Breast epithelium (tissue), 4 donors: ENCODE data around the gene LRP6. TPM values are rescaled to one million over a fixed set of nuclear protein-coding genes. Genes with fewer than 3 reads are reported as not detected.

ENCODE experiments used
- DNase-seq, 2 donors: peaks; one replicate each; pipeline ENCODE4 v3.0.0-alpha.2; 2019; ENCODE audit warnings: low spot score in 2 of 2
- H3K27ac ChIP-seq, 2 donors: fragments of 200-600 bp; sonication (generic) in 1 of 2; one replicate each; pipeline ENCODE4 v1.5.1; 2016 to 2019; ENCODE audit warnings: mild to moderate bottlenecking in 1 of 2
- H3K27me3 ChIP-seq, 2 donors: fragments of 200-600 bp; sonication (generic) in 1 of 2; one replicate each; pipeline versions ENCODE4 v1.5.1 to v1.6.0; 2017 to 2019; ENCODE audit warnings: control low read depth in 1 of 2, mild to moderate bottlenecking in 1 of 2
- H3K36me3 ChIP-seq: fragments of 200-600 bp; one replicate; pipeline ENCODE4 v1.5.1; 2019
- H3K4me1 ChIP-seq, 2 donors: fragments of 200-600 bp; sonication (generic); one replicate each; pipeline ENCODE4 v1.5.1; 2016 to 2019; ENCODE audit warnings: control low read depth in 1 of 2
- H3K4me3 ChIP-seq, 3 donors: fragments of 200-600 bp; sonication (generic); 1 replicate in 2 of 3; 2 replicates in 1 of 3; pipeline ENCODE4 v1.5.1; 2016 to 2019; ENCODE audit warnings: mild to moderate bottlenecking in 3 of 3, moderate library complexity in 2 of 3
- H3K9me3 ChIP-seq, 2 donors: fragments of 200-600 bp; sonication (generic) in 1 of 2; one replicate each; pipeline ENCODE4 v1.5.1; 2016 to 2019; ENCODE audit warnings: control low read depth in 1 of 2
- CTCF ChIP-seq, 3 donors: fragments of 450-650 bp; IDR thresholded peaks; one replicate each; pipeline ENCODE4 v1.5.1; 2016 to 2017; ENCODE audit warnings: antibody characterized with exemption in 3 of 3, mild to moderate bottlenecking in 3 of 3, moderate library complexity in 3 of 3
- POLR2A ChIP-seq: fragments of 450-650 bp; IDR thresholded peaks from one replicate; pipeline ENCODE4 v1.6.1; 2016; ENCODE audit warnings: antibody characterized with exemption, mild to moderate bottlenecking, moderate library complexity
- POLR2AphosphoS5 ChIP-seq, 3 donors: sonication (generic); formaldehyde crosslinking; IDR thresholded peaks; one replicate each; pipeline ENCODE4 v1.6.1; 2017; ENCODE audit warnings: antibody characterized with exemption in 3 of 3
- intact Hi-C: fragments of 100-400 bp; cut with DNase I; formaldehyde crosslinking; loops from one replicate; pipeline ENCODE4 v1.15.1; 2023; ENCODE audit warnings: low total_unique reads
- total RNA-seq, 3 donors: library from RNA; depleted of rRNA; stranded (reverse); fragments of >200 nt; gene quantifications; one replicate each; pipeline ENCODE4 v1.1.0, GENCODE V29; 2016

LRP6 gene
- total RNA-seq, 3 donors from 2014 or later: 28.6 to 69.1 (median 52.4) TPM

DNA sequence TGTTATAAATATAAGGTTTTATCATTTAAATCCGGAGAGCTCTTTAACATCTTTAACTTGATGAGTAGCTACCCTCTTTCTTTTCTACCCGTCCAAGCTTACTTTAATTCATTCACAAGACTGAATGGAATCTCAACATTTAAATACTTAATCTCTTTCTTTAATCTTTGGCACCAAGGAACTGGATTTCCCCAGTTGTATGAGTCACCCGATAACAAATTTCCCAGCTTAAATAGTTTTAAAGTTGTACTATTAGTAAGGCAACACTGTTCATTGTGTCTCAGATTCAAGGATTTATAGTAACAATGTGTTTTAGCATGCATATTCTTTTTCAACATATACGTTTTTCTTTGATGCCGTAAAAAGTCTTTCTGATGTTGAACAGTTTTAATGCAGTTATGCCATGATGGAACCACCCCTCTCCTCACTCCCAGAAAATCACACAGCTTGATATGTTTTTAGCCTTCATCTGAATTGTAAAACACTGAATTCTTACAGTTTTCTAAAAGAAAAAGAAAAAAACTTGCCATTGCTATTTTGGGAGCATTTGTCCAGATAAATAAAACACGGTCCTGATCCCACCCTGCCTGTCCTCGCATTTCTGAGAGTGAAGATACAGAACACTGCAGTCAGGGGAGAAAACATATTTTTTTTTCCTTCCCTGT, 16.0 kb upstream of the LRP6 start:
- DNase-seq: no peak
- no peak for TF ChIP-seq POLR2AphosphoS5 (IDR thresholded peaks at IDR 0.05)
- TF ChIP-seq POLR2A: no peak
- TF ChIP-seq CTCF (IDR thresholded peaks at IDR 0.05): no peak
- intact Hi-C loops: no loop called here

GRCh38 chr12:12282202-12282601, 15.4 kb upstream of the LRP6 start:
- no peak for DNase-seq
- Histone ChIP-seq H3K9me3 (no peaks in the 10 kb centered on the region), H3K36me3 (no peaks in the 10 kb centered on the region), H3K27me3 (no peaks in the 10 kb centered on the region), H3K4me3 (no peak overlapping the region), H3K4me1 (no peaks in the 10 kb centered on the region), H3K27ac (no peak overlapping the region)
- TF ChIP-seq POLR2AphosphoS5 (IDR thresholded peaks at IDR 0.05) (no peak), CTCF (IDR thresholded peaks at IDR 0.05) (no peak)
- intact Hi-C loops: no loop called here

More for the DNA sequence above, 16.0 kb upstream of the LRP6 start:
- no peaks in the 10 kb centered on the region for H3K36me3 ChIP-seq
- H3K27me3 ChIP-seq: no peaks in the 10 kb centered on the region
- H3K27ac ChIP-seq: no peak overlapping the region
- H3K4me1 ChIP-seq: no peaks in the 10 kb centered on the region
- H3K4me3 ChIP-seq: no peak overlapping the region
- no peaks in the 10 kb centered on the region for H3K9me3 ChIP-seq

- intact Hi-C loops: no loop called here
- TF ChIP-seq CTCF (IDR thresholded peaks at IDR 0.05) (no peak), POLR2A (no peak), POLR2AphosphoS5 (IDR thresholded peaks at IDR 0.05) (no peak)
- no peaks in the 10 kb centered on the region for H3K27me3 ChIP-seq
- no peak overlapping the region for H3K27ac ChIP-seq
- no peak overlapping the region for H3K4me3 ChIP-seq
- no peaks in the 10 kb centered on the region for H3K4me1 ChIP-seq
- peaks cover 0 to 8% of the 10 kb centered on the region in 2 donors for H3K9me3 ChIP-seq
- no peak for DNase-seq
- H3K36me3 ChIP-seq: no peaks in the 10 kb centered on the region
Measured at GRCh38 chr12:12281134-12281533, 14.3 kb upstream of the LRP6 start.

- H3K27ac ChIP-seq: no peak overlapping the region
- no peaks in the 10 kb centered on the region for H3K36me3 ChIP-seq
- TF ChIP-seq CTCF (IDR thresholded peaks at IDR 0.05) (no peak), POLR2AphosphoS5 (IDR thresholded peaks at IDR 0.05) (no peak), POLR2A (no peak)
- H3K4me3 ChIP-seq: no peak overlapping the region
- H3K4me1 ChIP-seq: no peaks in the 10 kb centered on the region
- DNase-seq: no peak
- no peaks in the 10 kb centered on the region for H3K27me3 ChIP-seq
- intact Hi-C loops: no loop called here
- peaks cover 0 to 8% of the 10 kb centered on the region in 2 donors for H3K9me3 ChIP-seq
Measured at GRCh38 chr12:12278899-12279298, 12.1 kb upstream of the LRP6 start.

DNA sequence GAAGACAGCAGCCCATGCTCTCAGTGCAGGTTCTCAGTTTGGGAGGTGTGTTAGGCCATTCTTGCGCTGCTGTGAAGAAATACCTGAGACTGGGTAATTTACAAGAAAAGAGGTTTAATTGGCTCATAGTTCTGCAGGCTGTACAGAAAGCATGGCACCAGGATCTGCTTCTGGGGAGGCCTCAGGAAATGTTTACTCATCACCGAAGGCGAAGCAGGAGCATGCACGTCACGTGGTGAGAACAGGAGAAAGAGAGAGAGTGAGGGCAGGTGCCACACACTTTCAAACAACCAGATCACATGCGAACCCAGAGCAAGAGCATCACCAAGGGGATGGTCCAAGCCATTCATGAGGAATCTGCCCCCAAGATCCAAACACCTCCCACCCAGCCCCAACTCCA, 9.0 kb upstream of the LRP6 start:
- TF ChIP-seq CTCF (IDR thresholded peaks at IDR 0.05): no peak
- no peak for TF ChIP-seq POLR2AphosphoS5 (IDR thresholded peaks at IDR 0.05)
- no peak for TF ChIP-seq POLR2A
- no peaks in the 10 kb centered on the region for H3K27me3 ChIP-seq
- H3K9me3 ChIP-seq: peaks cover 0 to 8% of the 10 kb centered on the region in 2 donors
- no peak overlapping the region for H3K27ac ChIP-seq
- no peaks in the 10 kb centered on the region for H3K36me3 ChIP-seq
- DNase-seq: no peak
- intact Hi-C loops: no loop called here
- no peak overlapping the region for H3K4me3 ChIP-seq
- no peaks in the 10 kb centered on the region for H3K4me1 ChIP-seq
